ENCODE data around the gene ZNF213. TPM values are rescaled to one million over a fixed set of nuclear protein-coding genes. Genes with fewer than 3 reads are reported as not detected.

The ZNF213 gene
- total RNA-seq, 1 experiment from 2014 or later, result 15.9 TPM

DNA sequence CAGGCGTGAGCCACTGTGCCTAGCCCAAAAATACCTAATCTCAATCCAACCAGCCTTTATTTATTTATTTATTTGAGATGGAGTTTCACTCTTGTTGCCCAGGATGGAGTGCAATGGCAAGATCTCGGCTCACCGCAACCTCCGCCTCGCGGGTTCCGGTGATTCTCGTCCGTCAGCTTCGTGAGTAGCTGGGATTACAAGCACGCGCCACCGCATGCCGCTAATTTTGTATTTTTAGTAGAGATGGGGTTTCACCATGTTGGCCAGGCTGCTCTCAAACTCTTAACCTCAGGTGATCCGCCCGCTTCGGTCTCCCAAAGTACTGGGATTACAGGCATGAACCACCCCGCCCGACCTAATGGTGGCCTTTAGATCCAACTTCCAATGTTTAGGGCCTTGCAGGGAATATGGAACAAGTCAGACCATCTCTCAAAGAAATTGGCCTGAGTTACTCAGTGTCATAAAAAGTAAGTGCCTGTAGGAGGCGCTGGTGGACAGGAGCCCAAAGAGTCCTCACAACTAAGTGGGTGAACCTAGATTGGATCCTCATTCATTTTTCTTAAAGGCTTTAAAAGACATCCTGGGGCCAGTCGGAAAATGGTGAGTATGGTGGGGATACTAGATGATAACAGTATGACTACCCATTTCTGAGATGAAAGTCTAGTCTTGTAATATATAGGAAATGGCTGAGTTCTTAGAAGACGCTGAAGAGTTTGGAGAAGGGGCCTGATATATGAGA is 40.4 kb upstream of the ZNF213 start:
- Histone ChIP-seq H3K27ac (no peak overlapping the region), H4K20me1 (ENCODE audit: insufficient read depth) (no peaks in the 10 kb centered on the region), H3K36me3 (ENCODE audit: low read depth) (no peaks in the 10 kb centered on the region), H3K9me2 (ENCODE audit: insufficient read depth) (no peaks in the 10 kb centered on the region), H3K4me1 (replicated peaks; ENCODE audit: insufficient read depth) (peaks cover 5% of the 10 kb centered on the region; the same call in 1 of the 2 replicates), H3K27me3 (ENCODE audit: insufficient read depth, low read depth) (no peaks in the 10 kb centered on the region), H3K9me3 (ENCODE audit: insufficient read depth, low read depth) (no peaks in the 10 kb centered on the region), H2AFZ (no peak overlapping the region), H3F3A (ENCODE audit: insufficient read depth, low read depth) (peaks cover 4% of the 10 kb centered on the region), H3K4me3 (no peak overlapping the region), H3K79me2 (ENCODE audit: low read depth) (no peaks in the 10 kb centered on the region), H3K4me2 (no peak overlapping the region)
- DNase-seq, result peak in 1 of 2 experiments; percentile 31
- ChIA-PET CTCF (interaction anchor here (0.6 kb wide), 1 partner anchor 80 kb away, joined by 3 read pairs; no protein-coding TSS in a partner anchor), POLR2A (ENCODE audit: unreplicated experiment) (no interaction called here)
- BruUV-seq (replicated peaks), result no TSS peak
- intact Hi-C loops (cut with micrococcal nuclease; ENCODE audit: unreplicated experiment), result no loop called here
- TF ChIP-seq, protein P1, sequence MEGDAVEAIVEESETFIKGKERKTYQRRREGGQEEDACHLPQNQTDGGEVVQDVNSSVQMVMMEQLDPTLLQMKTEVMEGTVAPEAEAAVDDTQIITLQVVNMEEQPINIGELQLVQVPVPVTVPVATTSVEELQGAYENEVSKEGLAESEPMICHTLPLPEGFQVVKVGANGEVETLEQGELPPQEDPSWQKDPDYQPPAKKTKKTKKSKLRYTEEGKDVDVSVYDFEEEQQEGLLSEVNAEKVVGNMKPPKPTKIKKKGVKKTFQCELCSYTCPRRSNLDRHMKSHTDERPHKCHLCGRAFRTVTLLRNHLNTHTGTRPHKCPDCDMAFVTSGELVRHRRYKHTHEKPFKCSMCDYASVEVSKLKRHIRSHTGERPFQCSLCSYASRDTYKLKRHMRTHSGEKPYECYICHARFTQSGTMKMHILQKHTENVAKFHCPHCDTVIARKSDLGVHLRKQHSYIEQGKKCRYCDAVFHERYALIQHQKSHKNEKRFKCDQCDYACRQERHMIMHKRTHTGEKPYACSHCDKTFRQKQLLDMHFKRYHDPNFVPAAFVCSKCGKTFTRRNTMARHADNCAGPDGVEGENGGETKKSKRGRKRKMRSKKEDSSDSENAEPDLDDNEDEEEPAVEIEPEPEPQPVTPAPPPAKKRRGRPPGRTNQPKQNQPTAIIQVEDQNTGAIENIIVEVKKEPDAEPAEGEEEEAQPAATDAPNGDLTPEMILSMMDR (conservative IDR thresholded peaks at IDR 0.05), result peak; percentile 74
- TF ChIP-seq EZH2 (IDR thresholded peaks at IDR 0.05; ENCODE audit: low read depth), result no peak

DNA sequence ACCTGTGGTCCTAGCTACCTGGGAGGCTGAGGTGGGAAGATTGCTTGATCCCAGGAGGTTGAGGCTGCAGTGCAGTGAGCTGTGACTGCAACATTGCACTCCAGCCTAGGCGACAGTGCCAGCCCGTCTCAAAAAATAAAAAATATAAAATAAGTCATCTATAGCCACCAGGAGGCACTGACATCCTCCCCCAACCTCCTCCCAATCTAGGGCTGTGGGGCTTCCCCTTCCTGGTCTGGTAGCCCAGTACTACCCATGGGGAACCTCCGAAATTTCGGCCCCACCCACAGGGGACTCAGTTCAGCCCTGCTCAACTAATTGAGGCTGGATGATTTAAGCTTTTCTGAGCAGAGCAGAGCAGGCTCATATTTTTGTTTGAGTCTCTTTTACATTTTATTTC is 39.0 kb upstream of the ZNF213 start:
- ChIA-PET CTCF (interaction anchor here (0.7 kb wide), 1 partner anchor 172 kb away, joined by 3 read pairs; no protein-coding TSS in a partner anchor), POLR2A (ENCODE audit: unreplicated experiment) (interaction anchor here (0.6 kb wide), 1 partner anchor 12 kb away, joined by 4 read pairs; no protein-coding TSS in a partner anchor)
- H3K9me2 ChIP-seq (ENCODE audit: insufficient read depth), result no peaks in the 10 kb centered on the region
- H3F3A ChIP-seq (ENCODE audit: insufficient read depth, low read depth), result peaks cover 9% of the 10 kb centered on the region
- no peaks in the 10 kb centered on the region for H4K20me1 ChIP-seq (ENCODE audit: insufficient read depth)
- no peaks in the 10 kb centered on the region for H3K79me2 ChIP-seq (ENCODE audit: low read depth)
- H3K27ac ChIP-seq, result no peak overlapping the region
- H3K4me1 ChIP-seq (replicated peaks; ENCODE audit: insufficient read depth), result peaks cover 5% of the 10 kb centered on the region; the same call in 1 of the 2 replicates
- H3K4me2 ChIP-seq, result no peak overlapping the region
- H3K4me3 ChIP-seq, result no peak overlapping the region
- H3K36me3 ChIP-seq (ENCODE audit: low read depth), result no peaks in the 10 kb centered on the region
- intact Hi-C loops (cut with micrococcal nuclease; ENCODE audit: unreplicated experiment), result no loop called here
- no TSS peak for BruUV-seq (replicated peaks)
- H3K9me3 ChIP-seq (ENCODE audit: insufficient read depth, low read depth), result no peaks in the 10 kb centered on the region
- no peaks in the 10 kb centered on the region for H3K27me3 ChIP-seq (ENCODE audit: insufficient read depth, low read depth)
- DNase-seq, result no peak
- no peak overlapping the region for H2AFZ ChIP-seq
- no peak for TF ChIP-seq EZH2 (IDR thresholded peaks at IDR 0.05; ENCODE audit: low read depth)
- TF ChIP-seq, protein P1 (conservative IDR thresholded peaks at IDR 0.05), result peak; percentile 37; the same call in 1 of the 2 replicates

DNA sequence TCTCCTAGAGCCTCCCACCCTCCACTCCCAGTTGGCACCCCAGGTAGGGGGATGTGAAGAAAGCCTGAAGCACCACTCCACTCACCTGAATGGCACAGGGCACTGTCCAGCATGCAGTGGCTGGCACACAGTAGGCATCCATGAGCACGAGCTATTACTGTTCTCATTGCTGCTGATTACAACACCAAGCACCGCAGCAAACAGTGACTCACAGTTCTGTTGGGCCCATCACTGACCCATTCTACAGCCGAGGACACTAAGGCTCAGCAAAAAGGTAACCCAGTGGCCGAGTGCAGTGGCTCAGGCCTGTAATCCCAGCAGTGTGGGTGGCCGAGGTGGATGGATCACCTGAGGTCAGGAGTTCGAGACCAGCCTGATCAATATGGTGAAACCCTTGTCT is 38.5 kb upstream of the ZNF213 start:
- ChIA-PET POLR2A (ENCODE audit: unreplicated experiment) (interaction anchor here (0.6 kb wide), 1 partner anchor 12 kb away, joined by 4 read pairs; no protein-coding TSS in a partner anchor), CTCF (no interaction called here)
- Histone ChIP-seq H3K79me2 (ENCODE audit: low read depth) (no peaks in the 10 kb centered on the region), H2AFZ (no peak overlapping the region), H3K27ac (no peak overlapping the region), H3K4me2 (no peak overlapping the region), H3K36me3 (ENCODE audit: low read depth) (no peaks in the 10 kb centered on the region), H3K9me2 (ENCODE audit: insufficient read depth) (no peaks in the 10 kb centered on the region), H3K4me3 (no peak overlapping the region), H3F3A (ENCODE audit: insufficient read depth, low read depth) (peaks cover 13% of the 10 kb centered on the region), H3K9me3 (ENCODE audit: insufficient read depth, low read depth) (no peaks in the 10 kb centered on the region), H4K20me1 (ENCODE audit: insufficient read depth) (no peaks in the 10 kb centered on the region), H3K27me3 (ENCODE audit: insufficient read depth, low read depth) (no peaks in the 10 kb centered on the region), H3K4me1 (replicated peaks; ENCODE audit: insufficient read depth) (peaks cover 5% of the 10 kb centered on the region; the same call in 1 of the 2 replicates)
- TF ChIP-seq EZH2 (IDR thresholded peaks at IDR 0.05; ENCODE audit: low read depth), result no peak
- TF ChIP-seq, protein P1 (conservative IDR thresholded peaks at IDR 0.05), result no peak
- intact Hi-C loops (cut with micrococcal nuclease; ENCODE audit: unreplicated experiment), result no loop called here
- BruUV-seq (replicated peaks), result no TSS peak
- DNase-seq, result no peak
